HCT116 (cell line): Measurements from ENCODE around the gene YKT6. TPM values are rescaled to one million over a fixed set of nuclear protein-coding genes. Genes with fewer than 3 reads are reported as not detected.

Experiments used
- ATAC-seq: fragments of 200-7000 bp; cut with Tn5 transposase; 2 replicates; pipeline ENCODE4 v1.9.1; 2020; ENCODE audit warnings: mild to moderate bottlenecking, moderate library complexity
- BruUV-seq: library from RNA; stranded (reverse); fragments of 400-500 nt; replicated peaks from 2 replicates; lab custom pipeline; 2021; lab: Mats Ljungman, UMichigan
- CTCF ChIA-PET: fragments of 300-600 bp; sonication (Branson Sonifier 250); formaldehyde crosslinking; loops from one replicate; lab custom pipeline; 2021; ENCODE audit warnings: antibody characterized with exemption; lab: Charles Lee
- POLR2A ChIA-PET: fragments of 300-600, 350-600 bp; sonication (Branson Sonifier 250); formaldehyde crosslinking; loops from one replicate; lab custom pipeline; 2021; ENCODE audit warnings: antibody characterized with exemption; lab: Charles Lee
- RAD21 ChIA-PET, 2 experiments: fragments of 300-600 bp; sonication (Branson Sonifier 250); formaldehyde crosslinking; loops; one replicate each; lab custom pipeline; 2023; ENCODE audit warnings: low total read pairs in 2 of 2; ENCODE audit not compliant: uncharacterized antibody in 2 of 2, unreplicated experiment in 2 of 2, low non-redundant PET in 1 of 2; lab: Charles Lee
- DNase-seq: peaks from one replicate; pipeline ENCODE4 v3.0.0-alpha.2; 2010; ENCODE audit warnings: low read depth, low spot score
- H2AFZ ChIP-seq: fragments of 200-600 bp; shearing (Covaris generic), sonication (generic); 2 replicates; pipeline ENCODE4 v1.6.1; 2017; ENCODE audit warnings: low read depth, mixed run types, mixed read lengths, antibody characterized with exemption, low read length; ENCODE audit not compliant: poor library complexity, severe bottlenecking
- H3K27ac ChIP-seq: 2 replicates; pipeline ENCODE4 v1.5.1; 2012; ENCODE audit warnings: low read depth, low read length
- H3K27me3 ChIP-seq: fragments of 200-600 bp; sonication (generic); 2 replicates; pipeline ENCODE4 v1.6.1; 2016; ENCODE audit warnings: mixed run types, low read length, mixed read lengths; ENCODE audit not compliant: insufficient read depth
- H3K36me3 ChIP-seq, 2 experiments: fragments of 200-500 bp in 1 of 2; fragments of 200-600 bp in 1 of 2; sonication (Bioruptor generic) in 1 of 2; sonication (generic) in 1 of 2; 2 replicates each; pipeline versions ENCODE4 v1.5.1 to v1.6.1; 2014 to 2016; ENCODE audit warnings: low read length in 2 of 2, inconsistent platforms in 1 of 2, mixed read lengths in 1 of 2, mixed run types in 1 of 2; ENCODE audit not compliant: insufficient read depth in 2 of 2, control insufficient read depth in 1 of 2
- H3K4me1 ChIP-seq, 2 experiments: fragments of 200-600 bp in 1 of 2; sonication (generic) in 1 of 2; 2 replicates each; pipeline versions ENCODE4 v1.5.1 to v1.6.1; 2012 to 2017; ENCODE audit warnings: low read length in 2 of 2, inconsistent platforms in 1 of 2, mild to moderate bottlenecking in 1 of 2, mixed read lengths in 1 of 2, mixed run types in 1 of 2, moderate library complexity in 1 of 2; ENCODE audit not compliant: insufficient read depth in 2 of 2, control insufficient read depth in 1 of 2
- H3K4me2 ChIP-seq: fragments of 200-600 bp; sonication (generic); 2 replicates; pipeline ENCODE4 v1.6.1; 2017; ENCODE audit warnings: mixed run types, low read length, mixed read lengths
- H3K4me3 ChIP-seq, 2 experiments: fragments of 200-600 bp in 1 of 2; sonication (generic) in 1 of 2; replicated peaks in 1 of 2; 2 replicates each; pipeline ENCODE4 v1.5.1; 2011 to 2016; ENCODE audit warnings: low read length in 2 of 2, control low read depth in 1 of 2, low read depth in 1 of 2, mild to moderate bottlenecking in 1 of 2, mixed read lengths in 1 of 2, mixed run types in 1 of 2
- H3K79me2 ChIP-seq: fragments of 200-600 bp; sonication (generic); 2 replicates; pipeline ENCODE4 v1.6.1; 2017; ENCODE audit warnings: mild to moderate bottlenecking, mixed run types, low read length, moderate library complexity, mixed read lengths; ENCODE audit not compliant: insufficient read depth
- H3K9ac ChIP-seq: fragments of 200-600 bp; sonication (generic); 2 replicates; pipeline ENCODE4 v1.6.1; 2016; ENCODE audit warnings: low read length, mixed read lengths
- H3K9me2 ChIP-seq: fragments of 200-600 bp; sonication (generic), shearing (Covaris generic); 2 replicates; pipeline ENCODE4 v1.6.1; 2017; ENCODE audit warnings: mixed run types, mild to moderate bottlenecking, moderate library complexity; ENCODE audit not compliant: insufficient read depth
- H3K9me3 ChIP-seq, 2 experiments: fragments of 200-500 bp in 1 of 2; fragments of 200-600 bp in 1 of 2; sonication (Bioruptor generic) in 1 of 2; sonication (generic) in 1 of 2; 2 replicates each; pipeline ENCODE4 v1.6.1; 2014 to 2017; ENCODE audit warnings: low read length in 2 of 2, mixed read lengths in 2 of 2, inconsistent platforms in 1 of 2, low read depth in 1 of 2, mild to moderate bottlenecking in 1 of 2, mixed run types in 1 of 2, moderate library complexity in 1 of 2; ENCODE audit not compliant: control insufficient read depth in 1 of 2, insufficient read depth in 1 of 2
- H4K20me1 ChIP-seq: fragments of 200-600 bp; sonication (generic), shearing (Covaris generic); 2 replicates; pipeline ENCODE4 v1.6.1; 2017; ENCODE audit warnings: mixed run types, mild to moderate bottlenecking, moderate library complexity; ENCODE audit not compliant: insufficient read depth
- EZH2phosphoT487 ChIP-seq: fragments of 200-600 bp; IDR thresholded peaks from 2 replicates; pipeline ENCODE4 v1.6.1; 2018; ENCODE audit warnings: antibody characterized with exemption, borderline replicate concordance
- POLR2A ChIP-seq: IDR thresholded peaks from 2 replicates; pipeline ENCODE4 v1.7.0; 2011; ENCODE audit warnings: borderline replicate concordance; ENCODE audit not compliant: insufficient read depth, insufficient read length; ENCODE audit errors: extremely low read depth
- POLR2AphosphoS5 ChIP-seq: IDR thresholded peaks from 2 replicates; pipeline ENCODE4 v1.6.1; 2011; ENCODE audit warnings: mild to moderate bottlenecking, low read depth, low read length, moderate library complexity
- RAD21 ChIP-seq: IDR thresholded peaks from 2 replicates; pipeline ENCODE4 v1.6.1; 2012; ENCODE audit warnings: low read depth, mild to moderate bottlenecking
- REST ChIP-seq: IDR thresholded peaks from 2 replicates; pipeline ENCODE4 v1.6.1; 2012; ENCODE audit warnings: low read depth
- SP1 ChIP-seq: IDR thresholded peaks from 2 replicates; pipeline ENCODE4 v1.6.1; 2012; ENCODE audit warnings: low read depth
- SRF ChIP-seq: IDR thresholded peaks from 2 replicates; pipeline ENCODE4 v1.6.1; 2012; ENCODE audit warnings: low read depth
- TCF7L2 ChIP-seq: IDR thresholded peaks from 2 replicates; pipeline ENCODE4 v1.7.0; 2011; ENCODE audit warnings: borderline replicate concordance, inconsistent platforms; ENCODE audit not compliant: insufficient read depth, insufficient read length; ENCODE audit errors: extremely low read depth
- YY1 ChIP-seq: IDR thresholded peaks from 2 replicates; pipeline ENCODE4 v1.6.1; 2011; ENCODE audit warnings: low read length, low read depth, moderate library complexity, mild to moderate bottlenecking; ENCODE audit not compliant: insufficient replicate concordance; ENCODE audit errors: extremely low read depth
- ZFX ChIP-seq: fragments of 450-650 bp; IDR thresholded peaks from 2 replicates; pipeline ENCODE4 v1.6.1; 2017
- intact Hi-C: fragments of 100-400 bp; cut with micrococcal nuclease; formaldehyde crosslinking; loops from 2 replicates; pipeline ENCODE4 v1.10.0; 2022
- total RNA-seq: library from RNA; stranded (reverse); gene quantifications from one replicate; pipeline ENCODE4 v1.2.1, GENCODE V29; 2021; ENCODE audit not compliant: unreplicated experiment

YKT6 gene
- total RNA-seq, 1 experiment from 2014 or later: 84.8 TPM

DNA sequence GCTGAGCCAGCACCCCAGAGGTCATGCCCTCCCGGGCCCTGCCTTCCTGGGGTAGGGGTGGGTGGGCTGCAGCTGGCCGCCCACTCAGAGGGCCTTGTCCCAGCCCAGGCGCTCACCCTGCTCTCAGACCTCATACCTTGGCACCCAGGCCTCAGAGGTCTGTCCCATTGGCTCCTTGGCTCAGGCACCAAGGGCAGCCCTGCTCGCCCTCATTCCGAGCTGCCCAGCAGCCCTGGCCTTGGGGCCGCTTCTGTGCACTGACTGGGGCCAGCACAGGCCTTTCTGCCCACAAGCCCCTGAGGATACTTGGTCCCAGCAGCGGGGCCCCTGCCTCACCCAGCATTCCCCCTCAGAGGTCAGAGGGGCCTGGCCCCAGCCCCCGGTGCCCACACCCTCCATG, 34.3 kb downstream of the YKT6 start:
- Histone ChIP-seq H3K9me2 (no peaks in the 10 kb centered on the region), H3K9ac (no peak overlapping the region), H3K36me3 (no peaks in the 10 kb centered on the region), H3K27ac (no peak overlapping the region), H3K4me1 (no peaks in the 10 kb centered on the region), H2AFZ (no peak overlapping the region), H3K79me2 (no peaks in the 10 kb centered on the region), H3K4me3 (no peak overlapping the region), H3K4me2 (no peak overlapping the region), H3K27me3 (no peaks in the 10 kb centered on the region), H4K20me1 (no peaks in the 10 kb centered on the region), H3K9me3 (no peaks in the 10 kb centered on the region)
- BruUV-seq: no TSS peak
- TF ChIP-seq SRF: no peak
- TF ChIP-seq YY1: no peak
- no peak for TF ChIP-seq ZFX
- TF ChIP-seq SP1: no peak
- no peak for TF ChIP-seq POLR2AphosphoS5
- no peak for TF ChIP-seq TCF7L2
- TF ChIP-seq POLR2A: no peak
- no peak for TF ChIP-seq RAD21
- TF ChIP-seq EZH2phosphoT487: no peak
- TF ChIP-seq REST: no peak
- POLR2A ChIA-PET: no interaction called here
- CTCF ChIA-PET: no interaction called here
- ATAC-seq (no peak), DNase-seq (no peak)
- RAD21 ChIA-PET: no interaction called here
- intact Hi-C loops: no loop called here
